Measurements from ENCODE around the gene FBL. TPM values are rescaled to one million over a fixed set of nuclear protein-coding genes. Genes with fewer than 3 reads are reported as not detected.

The FBL gene
- total and polyA plus RNA-seq, 2 of the 8 experiments (the other 6 are each of a cell fraction or from before 2014, with no cell fraction given) = 790 to 1,361 TPM

GRCh38 chr19:39842693-39843435, 3.3 kb downstream of the FBL start:
- peaks cover 20% of the 10 kb centered on the region for H3K79me1 ChIP-seq (ENCODE audit: low read depth, low read length)
- POLR2A ChIA-PET (ENCODE audit: partially characterized antibody) = interaction anchor here (1.1 to 4.8 kb wide), 3 partner anchors 9 to 50 kb away, joined by 3 to 31 read pairs (median 8); partner anchors contain the start of gene DYRK1B
- CTCF ChIA-PET (ENCODE audit: partially characterized antibody) = interaction anchor here (0.6 to 6.4 kb wide), 34 partner anchors 9 to 386 kb away, joined by 3 to 43 read pairs (median 6); partner anchors contain the start of genes DYRK1B and PSMC4
- H3K23ac ChIP-seq (ENCODE audit: insufficient read length) = no peak overlapping the region
- H3K79me2 ChIP-seq (ENCODE audit: control insufficient read depth in 1 of 2, insufficient read depth in 2 of 2, low read length in 2 of 2) = peaks cover 48 to 76% of the 10 kb centered on the region in 2 experiments
- WGBS, 2 experiments (ENCODE audit: extremely low coverage in 1 of 2, insufficient coverage in 1 of 2, insufficient read length in 1 of 2, insufficient replicate concordance in 2 of 2, low coverage in 1 of 2, low lambda C conversion rate in 2 of 2, missing lambda C conversion rate in 1 of 2) = 86% methylated on average over 7 of the region's 7 CpGs; no CpG with 5 or more reads in 1 of the 2 experiments
- no peak overlapping the region for H3K4ac ChIP-seq (replicated peaks; ENCODE audit: insufficient read length, low read depth, low read length)
- no peak overlapping the region; a peak in 1 of 8 replicates for H3K4me3 ChIP-seq (ENCODE audit: extremely low read depth in 1 of 4, insufficient read depth in 2 of 4, low read depth in 3 of 4, low read length in 4 of 4)
- H2BK12ac ChIP-seq (ENCODE audit: low read depth, low read length) = no peak overlapping the region
- H3K4me2 ChIP-seq (ENCODE audit: insufficient read depth in 1 of 2, low read depth in 2 of 2, low read length in 2 of 2) = peak overlapping the region; percentile 40 to 43; a peak in 3 of 4 replicates
- H3K4me1 ChIP-seq (replicated peaks in 1 of 4; ENCODE audit: control insufficient read depth in 3 of 4, insufficient read depth in 4 of 4, low read length in 3 of 4) = peaks cover 7 to 28% (median 18%) of the 10 kb centered on the region in 4 experiments
- no peak overlapping the region for H4K8ac ChIP-seq (ENCODE audit: extremely low read depth, insufficient read depth, low read length)
- no peak overlapping the region for H3K18ac ChIP-seq (ENCODE audit: extremely low read depth, low read length)
- no peak overlapping the region for H4K91ac ChIP-seq (replicated peaks; ENCODE audit: insufficient read length, low read length)
- no peak overlapping the region for H2AFZ ChIP-seq (ENCODE audit: low read length)
- TF ChIP-seq YY1 (IDR thresholded peaks at IDR 0.05; ENCODE audit: low read depth, low read length) = no peak
- TF ChIP-seq ATF3 (IDR thresholded peaks at IDR 0.05; ENCODE audit: insufficient read depth, low read depth, low read length) = no peak
- no peak for TF ChIP-seq CTBP2 (IDR thresholded peaks at IDR 0.05; ENCODE audit: borderline replicate concordance, insufficient read depth, insufficient read length, low read length)
- no peak for TF ChIP-seq SUZ12 (IDR thresholded peaks at IDR 0.05; ENCODE audit: low read length)
- no peak for TF ChIP-seq CHD2 (IDR thresholded peaks at IDR 0.05; ENCODE audit: low read length)
- TF ChIP-seq USF2 (IDR thresholded peaks at IDR 0.05; ENCODE audit: low read length) = no peak
- no peak for TF ChIP-seq POU5F1 (IDR thresholded peaks at IDR 0.05; ENCODE audit: low read depth, low read length)
- TF ChIP-seq CHD1 (IDR thresholded peaks at IDR 0.05; ENCODE audit: low read depth, low read length) = no peak
- no peak for TF ChIP-seq RXRA (IDR thresholded peaks at IDR 0.05; ENCODE audit: insufficient read depth, low read depth, low read length)
- no peak overlapping the region for H2BK15ac ChIP-seq (ENCODE audit: low read length)
- peaks cover 12% of the 10 kb centered on the region for H3K23me2 ChIP-seq (ENCODE audit: low read depth, low read length)
- no peak overlapping the region for H2BK5ac ChIP-seq (ENCODE audit: low read depth, low read length)
- no peaks in the 10 kb centered on the region for H3K27me3 ChIP-seq (replicated peaks in 1 of 4; ENCODE audit: control insufficient read depth in 3 of 4, extremely low read depth in 1 of 4, insufficient read depth in 3 of 4, low read length in 3 of 4)
- H2AK5ac ChIP-seq (ENCODE audit: low read depth, low read length) = no peak overlapping the region; the same call in 1 of the 2 replicates
- peak overlapping the region in 1 of 4 experiments; percentile 28; a peak in 1 of 7 replicates for H3K9ac ChIP-seq (replicated peaks in 1 of 4; ENCODE audit: extremely low read depth in 1 of 4, low read depth in 3 of 4, low read length in 3 of 4)
- no peak overlapping the region for H4K5ac ChIP-seq (ENCODE audit: insufficient read length, low read depth, low read length)
- FAIRE-seq (no peak), DNase-seq (ENCODE audit: low read depth in 1 of 2, low spot score in 2 of 2) (no peak)
- H3K14ac ChIP-seq (ENCODE audit: insufficient read length) = no peak overlapping the region
- H2BK120ac ChIP-seq (replicated peaks; ENCODE audit: low read depth, low read length) = no peak overlapping the region
- H3K9me3 ChIP-seq (ENCODE audit: insufficient read depth in 2 of 2, low read depth in 1 of 2, low read length in 1 of 2) = no peaks in the 10 kb centered on the region
- H3K27ac ChIP-seq (ENCODE audit: low read depth, low read length) = no peak overlapping the region
- H4K20me1 ChIP-seq (replicated peaks in 1 of 2; ENCODE audit: control insufficient read depth in 1 of 2, insufficient read depth in 2 of 2, low read length in 2 of 2) = peaks cover 26 to 34% of the 10 kb centered on the region in 2 experiments
- H3K36me3 ChIP-seq (ENCODE audit: control insufficient read depth in 2 of 4, insufficient read depth in 4 of 4, low read length in 3 of 4) = peaks cover 19 to 33% (median 23%) of the 10 kb centered on the region in 4 experiments
- H2BK20ac ChIP-seq (ENCODE audit: low read length) = no peak overlapping the region
- no peak overlapping the region for H3K56ac ChIP-seq (replicated peaks; ENCODE audit: insufficient read length, low read depth, low read length)
